Endometrial microvascular endothelial cells (primary cell): ENCODE data around the gene ZBTB8OS. TPM values are rescaled to one million over a fixed set of nuclear protein-coding genes. Genes with fewer than 3 reads are reported as not detected.
"Not testable (repeated sequence)": the region's sequence is repeated elsewhere in the genome, so short reads cannot be mapped to it uniquely, and the experiment has no call there.

ENCODE experiments used
- in situ Hi-C: cut with HindIII; loops from 2 replicates; pipeline ENCODE4 v1.10.0; 2017; ENCODE audit warnings: low sequenced_read_pairs, low pct_unique_long_range_greater_than_20kb; ENCODE audit errors: inconsistent ontology term
- total RNA-seq: library from RNA; depleted of rRNA; stranded (reverse); fragments of >200 nt; gene quantifications from one replicate; pipeline ENCODE4 v1.2.3, GENCODE V29; 2015; ENCODE audit errors: inconsistent ontology term

ZBTB8OS gene
- total RNA-seq, 1 donor from 2014 or later: 26.5 TPM

GRCh38 chr1:32651461-32652073 is 1.2 kb upstream of the ZBTB8OS start:
- in situ Hi-C loops: no loop called here

- in situ Hi-C loops: no loop called here
Measured at GRCh38 chr1:32650752-32651460, 556 bp upstream of the ZBTB8OS start, which contains the start of gene RBBP4. Gene RBBP4, plus strand, starts transcription at chr1:32651208. Its CDS starts 99 bp downstream, at chr1:32651307.

GRCh38 chr1:32647308-32648134 is 2.8 kb downstream of the ZBTB8OS start:
- in situ Hi-C loops: no loop called here

DNA sequence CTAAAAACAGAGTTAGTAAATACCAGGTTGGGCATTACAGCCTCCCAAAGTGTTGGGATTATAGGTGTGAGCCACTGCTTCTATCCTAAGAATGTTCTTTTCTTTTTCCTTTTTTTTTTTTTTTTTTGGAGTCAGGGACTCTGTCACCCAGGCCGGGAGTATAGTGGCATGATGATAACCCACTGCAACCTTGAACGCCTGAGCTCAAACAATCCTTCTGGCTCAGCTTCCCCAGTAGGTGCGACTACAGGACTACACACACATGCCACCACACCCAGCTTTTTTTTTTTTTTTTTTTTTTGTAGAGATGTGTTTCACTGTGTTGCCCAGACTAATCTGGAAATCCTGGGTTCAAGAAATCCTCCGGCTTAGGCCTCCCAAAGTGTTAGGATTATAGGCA is 5.9 kb downstream of the ZBTB8OS start:
- in situ Hi-C loops: no loop called here

DNA sequence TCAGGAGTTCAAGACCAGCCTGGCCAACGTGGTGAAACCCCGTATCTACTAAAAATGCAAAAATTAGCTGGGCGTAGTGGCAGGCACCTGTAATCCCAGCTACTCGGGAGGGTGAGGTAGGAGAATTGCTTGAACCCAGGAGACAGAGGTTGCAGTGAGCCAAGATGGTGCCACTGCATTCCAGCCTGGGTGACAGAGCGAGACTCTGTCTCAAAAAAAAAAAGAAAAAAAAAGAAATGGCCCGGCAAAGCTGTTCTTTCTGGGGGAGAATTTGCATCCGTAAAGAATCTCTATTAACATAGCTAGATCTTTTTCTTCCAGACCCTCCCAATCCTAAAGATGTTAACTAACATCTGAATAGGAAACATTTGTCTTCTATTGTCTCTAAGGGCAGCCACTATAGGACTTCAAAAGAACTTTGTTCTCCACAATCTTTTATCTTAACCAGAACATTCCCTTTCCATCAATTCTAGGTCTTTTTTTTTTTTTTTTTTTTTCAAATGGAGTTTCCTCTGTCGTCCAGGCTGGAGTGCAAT is 8.0 kb downstream of the ZBTB8OS start:
- in situ Hi-C loops: not testable (repeated sequence)

GRCh38 chr1:32639489-32640075 is 10.8 kb downstream of the ZBTB8OS start:
- in situ Hi-C loops: no loop called here

- in situ Hi-C loops: no loop called here
Measured at GRCh38 chr1:32636914-32637645, 13.3 kb downstream of the ZBTB8OS start.

DNA sequence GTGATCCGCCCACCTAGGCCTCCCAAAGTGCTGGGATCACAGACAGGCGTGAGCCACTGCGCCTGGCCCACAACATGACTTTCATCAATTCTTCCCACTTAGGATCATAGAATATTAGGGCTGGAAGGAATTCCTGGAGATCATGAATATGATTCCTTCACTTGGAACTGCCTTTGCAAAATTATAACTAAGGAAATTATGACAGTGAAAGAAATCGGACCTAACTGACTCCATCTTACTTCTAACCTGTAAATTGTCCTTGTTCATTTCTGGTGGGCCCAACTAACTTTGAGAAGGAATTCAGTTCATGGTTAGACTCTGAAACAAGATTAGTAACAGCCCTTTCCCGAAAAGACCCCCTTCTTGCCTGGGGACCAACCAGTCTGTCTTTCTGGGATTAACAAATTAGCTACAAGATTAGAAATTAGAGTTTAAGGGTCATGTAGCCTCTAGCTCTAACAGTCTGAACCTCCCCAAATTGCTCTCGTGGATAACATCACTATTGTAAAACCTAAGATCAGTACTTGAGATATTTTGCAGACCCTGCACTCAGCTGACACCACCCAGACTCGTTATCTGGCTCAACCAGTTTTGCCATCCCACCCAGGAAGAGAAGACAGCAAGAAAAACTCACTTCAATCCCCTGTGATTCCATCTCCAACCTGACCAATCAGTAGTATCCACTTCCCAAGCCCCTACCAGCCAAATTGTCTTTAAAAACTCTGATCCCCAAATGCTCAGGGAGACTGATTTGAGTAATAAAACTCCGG is 14.7 kb downstream of the ZBTB8OS start:
- in situ Hi-C loops: no loop called here

DNA sequence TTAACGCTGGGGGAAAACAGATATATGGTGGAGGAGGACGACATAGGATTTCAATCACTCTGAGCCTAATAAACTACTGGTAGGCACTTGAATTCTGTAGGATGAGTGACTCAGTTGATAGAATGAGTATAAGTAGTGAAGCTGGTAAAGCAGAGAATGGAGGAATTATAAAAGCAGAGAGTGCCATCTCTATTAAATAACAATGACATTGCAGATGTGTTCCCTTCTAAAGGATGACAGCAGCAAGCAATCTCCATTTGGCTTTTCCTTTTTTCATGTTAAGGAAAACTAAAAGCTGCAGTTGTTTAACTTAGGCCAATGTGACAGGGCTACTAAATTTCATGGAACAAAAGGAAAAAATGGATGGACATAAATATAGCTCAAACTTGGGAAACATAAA is 17.5 kb downstream of the ZBTB8OS start:
- in situ Hi-C loops: no loop called here

DNA sequence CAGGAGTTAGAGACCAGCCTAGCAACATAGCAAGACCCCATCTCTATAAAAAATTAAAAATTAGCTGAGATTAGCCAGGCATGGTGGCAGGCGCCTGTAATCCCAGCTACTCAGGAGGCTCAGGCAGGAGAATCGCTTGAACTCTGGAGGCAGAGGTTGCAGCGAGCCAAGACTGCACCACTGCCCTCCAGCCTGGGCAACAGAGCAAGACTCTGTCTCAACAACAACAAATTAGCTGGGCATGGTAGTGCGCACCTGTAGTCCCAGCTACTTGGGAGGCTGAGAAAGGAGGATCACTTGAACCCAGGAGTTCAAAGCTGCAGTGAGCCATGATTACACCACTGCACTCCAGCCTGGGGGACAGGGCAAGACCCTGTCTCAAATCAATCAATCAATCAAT is 20.2 kb downstream of the ZBTB8OS start:
- in situ Hi-C loops: not testable (repeated sequence)

DNA sequence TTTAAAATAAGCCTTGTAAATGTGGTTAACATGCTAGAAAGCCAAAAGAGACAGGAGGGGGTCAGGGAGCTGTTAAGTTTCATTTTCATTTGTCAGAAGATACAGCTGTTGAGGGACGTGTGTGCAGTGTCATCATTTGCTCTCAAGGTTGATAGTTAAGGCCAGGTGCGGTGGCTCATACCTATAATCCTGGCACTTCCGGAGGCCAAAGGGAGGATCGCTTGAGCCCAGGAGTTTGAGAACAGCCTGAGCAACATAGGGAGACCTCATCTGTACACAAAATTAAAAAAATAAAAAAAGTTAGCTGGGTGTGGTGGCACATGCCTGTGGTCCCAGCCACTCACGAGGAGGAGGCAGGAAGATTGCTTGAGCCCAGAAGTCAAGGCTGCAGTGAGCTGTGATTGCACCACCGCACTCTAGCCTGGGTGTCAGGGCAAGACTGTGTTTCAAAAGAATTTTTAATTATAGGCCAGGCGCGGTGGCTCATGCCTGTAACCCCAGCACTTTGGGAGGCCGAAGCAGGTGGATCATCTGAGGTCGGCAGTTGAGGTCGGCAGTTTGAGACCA is 22.7 kb downstream of the ZBTB8OS start:
- in situ Hi-C loops: no loop called here

GRCh38 chr1:32626176-32626575 is 24.2 kb downstream of the ZBTB8OS start:
- in situ Hi-C loops: no loop called here

GRCh38 chr1:32623775-32624174 is 26.6 kb downstream of the ZBTB8OS start:
- in situ Hi-C loops: no loop called here

DNA sequence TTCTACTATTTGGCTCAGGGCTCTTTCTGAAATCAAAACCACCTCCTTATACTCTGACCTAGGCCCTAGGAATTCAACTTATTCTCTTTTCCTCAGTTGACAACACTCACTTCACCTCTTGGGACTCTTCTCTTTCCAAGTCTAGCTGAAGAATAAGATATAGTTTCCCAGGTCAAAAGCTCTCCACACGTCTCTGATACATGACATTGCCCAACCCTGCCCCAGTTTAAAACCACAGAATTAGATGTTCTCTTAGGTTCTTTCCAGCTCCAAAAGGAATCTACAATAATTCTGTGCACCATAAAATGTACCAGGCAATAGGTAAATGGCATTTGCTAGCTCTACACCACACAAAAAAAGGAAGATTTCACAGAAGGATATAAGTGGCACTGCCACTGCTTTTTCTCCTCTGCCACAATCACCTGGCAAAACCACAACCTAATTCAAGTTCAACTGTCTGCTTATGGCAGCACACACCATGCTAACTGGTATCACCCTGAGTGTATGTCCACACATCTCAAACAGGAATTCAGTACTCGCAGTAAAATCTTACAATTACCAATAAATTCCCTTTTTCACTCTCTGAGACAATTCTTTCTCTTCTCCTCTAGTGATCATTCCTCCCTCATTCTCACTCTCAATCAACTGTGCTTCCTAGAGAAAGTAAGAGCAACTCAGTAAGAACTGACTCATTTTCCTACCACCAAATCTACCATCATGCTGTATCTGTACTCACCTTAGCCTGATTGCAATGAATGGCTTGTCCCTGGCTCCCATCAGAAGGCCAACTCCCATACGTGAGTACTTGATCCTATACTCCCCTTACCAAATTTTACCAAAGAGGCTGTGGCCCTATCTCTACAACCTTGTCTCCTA is 27.3 kb downstream of the ZBTB8OS start:
- in situ Hi-C loops: no loop called here

GRCh38 chr1:32622205-32622604 is 28.1 kb downstream of the ZBTB8OS start:
- in situ Hi-C loops: no loop called here

GRCh38 chr1:32619701-32620485 is 30.5 kb downstream of the ZBTB8OS start:
- in situ Hi-C loops: no loop called here
